Keratinocyte (primary cell): ENCODE measurements around the gene IRAK3. TPM values are rescaled to one million over a fixed set of nuclear protein-coding genes. Genes with fewer than 3 reads are reported as not detected.

Experiments
- DNase-seq: peaks from one replicate; pipeline ENCODE4 v3.0.0-alpha.2; 2011; ENCODE audit warnings: low read depth, missing footprints, low spot score
- FAIRE-seq: peaks from 2 replicates; lab custom pipeline; 2011; peaks lifted over from hg19 to GRCh38; lab: Jason Lieb, UNC
- H2AFZ ChIP-seq: 2 replicates; pipeline ENCODE4 v1.6.0; 2012; ENCODE audit warnings: low read length, control low read depth, inconsistent platforms; ENCODE audit not compliant: control insufficient read depth
- H3K27ac ChIP-seq: 2 replicates; pipeline ENCODE4 v1.5.1; 2011; ENCODE audit warnings: low read length; ENCODE audit not compliant: control insufficient read depth, insufficient read depth
- H3K27me3 ChIP-seq: 3 replicates; pipeline ENCODE4 v1.6.0; 2011; ENCODE audit warnings: low read length; ENCODE audit not compliant: control insufficient read depth, insufficient read depth; ENCODE audit errors: extremely low read depth
- H3K36me3 ChIP-seq, 2 experiments: 2 replicates in 1 of 2; 3 replicates in 1 of 2; pipeline ENCODE4 v1.5.1; 2011; ENCODE audit warnings: low read length in 2 of 2, mild to moderate bottlenecking in 1 of 2; ENCODE audit not compliant: control insufficient read depth in 2 of 2, insufficient read depth in 2 of 2; ENCODE audit errors: extremely low read depth in 1 of 2
- H3K4me1 ChIP-seq: 3 replicates; pipeline ENCODE4 v1.5.1; 2011; ENCODE audit warnings: low read length; ENCODE audit not compliant: control insufficient read depth, insufficient read depth; ENCODE audit errors: extremely low read depth
- H3K4me2 ChIP-seq: 3 replicates; pipeline ENCODE4 v1.6.0; 2011; ENCODE audit warnings: low read depth, low read length; ENCODE audit not compliant: control insufficient read depth, insufficient read depth; ENCODE audit errors: extremely low read depth
- H3K4me3 ChIP-seq, 3 experiments: fragments of 200-600 bp in 1 of 3; sonication (generic) in 1 of 3; 2 replicates in 2 of 3; 3 replicates in 1 of 3; pipeline ENCODE4 v1.5.1; 2011 to 2016; ENCODE audit warnings: low read length in 3 of 3, mild to moderate bottlenecking in 3 of 3, control low read depth in 2 of 3, inconsistent platforms in 1 of 3, low read depth in 1 of 3, mixed read lengths in 1 of 3, mixed run types in 1 of 3, moderate library complexity in 1 of 3; ENCODE audit not compliant: control insufficient read depth in 2 of 3, insufficient read depth in 2 of 3; ENCODE audit errors: extremely low read depth in 1 of 3
- H3K79me2 ChIP-seq: 2 replicates; pipeline ENCODE4 v1.6.0; 2012; ENCODE audit warnings: low read length; ENCODE audit not compliant: control insufficient read depth, insufficient read depth
- H3K9ac ChIP-seq: 3 replicates; pipeline ENCODE4 v1.6.0; 2011; ENCODE audit warnings: low read length; ENCODE audit not compliant: control insufficient read depth, insufficient read depth; ENCODE audit errors: extremely low read depth
- H3K9me1 ChIP-seq: 3 replicates; pipeline ENCODE4 v1.6.0; 2011; ENCODE audit warnings: low read length; ENCODE audit not compliant: control insufficient read depth, insufficient read depth; ENCODE audit errors: extremely low read depth
- H3K9me3 ChIP-seq: 2 replicates; pipeline ENCODE4 v1.5.1; 2012; ENCODE audit warnings: low read depth, low read length; ENCODE audit not compliant: control insufficient read depth
- H4K20me1 ChIP-seq: 3 replicates; pipeline ENCODE4 v1.6.0; 2011; ENCODE audit warnings: low read length; ENCODE audit not compliant: control insufficient read depth, insufficient read depth; ENCODE audit errors: extremely low read depth
- EZH2 ChIP-seq: IDR thresholded peaks from one replicate; pipeline ENCODE4 v1.6.1; 2012; ENCODE audit warnings: inconsistent platforms, mild to moderate bottlenecking, low read length, moderate library complexity
- dilution Hi-C: fragments of 300-500 bp; cut with MboI; formaldehyde crosslinking; loops from one replicate; pipeline ENCODE4 v1.7.0; 2020; ENCODE audit warnings: low sequenced_read_pairs; ENCODE audit not compliant: extremely low pct_ligation_motif_present
- polyA plus RNA-seq, 5 experiments: library from polyadenylated mRNA; depleted of rRNA in 3 of 5; stranded (reverse) in 3 of 5; stranded (forward) in 1 of 5; unstranded in 1 of 5; fragments of >200 nt; gene quantifications; 1 replicate in 1 of 5; 2 replicates in 3 of 5; 3 replicates in 1 of 5; pipeline versions ENCODE4 v1.2.1 to v1.2.3, GENCODE V29; 2011 to 2012; ENCODE audit warnings: missing spikeins in 2 of 5, low read depth in 1 of 5, low replicate concordance in 1 of 5
- TF ChIP-seq, protein P1 (sequence below), 3 experiments: IDR thresholded peaks in 1 of 3; conservative IDR thresholded peaks in 1 of 3; optimal IDR thresholded peaks in 1 of 3; 2 replicates in 2 of 3; 3 replicates in 1 of 3; pipeline versions ENCODE3 to v1.5.1; 2011; ENCODE audit warnings: low read length in 3 of 3, mild to moderate bottlenecking in 3 of 3, moderate library complexity in 2 of 3, control low read depth in 1 of 3, inconsistent platforms in 1 of 3; ENCODE audit not compliant: insufficient read depth in 2 of 3; ENCODE audit errors: extremely low read depth in 1 of 3

The IRAK3 gene
- polyA plus RNA-seq, 1 donor (not counting 4 experiments of a cell fraction or from before 2014, with no cell fraction given) = 0.07 TPM

- Histone ChIP-seq H3K9me3 (no peaks in the 10 kb centered on the region), H2AFZ (no peak overlapping the region), H3K79me2 (no peaks in the 10 kb centered on the region), H3K27ac (no peak overlapping the region), H3K9me1 (no peaks in the 10 kb centered on the region), H3K36me3 (no peaks in the 10 kb centered on the region), H3K4me2 (no peak overlapping the region), H4K20me1 (no peaks in the 10 kb centered on the region), H3K4me3 (no peak overlapping the region), H3K9ac (no peak overlapping the region), H3K4me1 (no peaks in the 10 kb centered on the region), H3K27me3 (peaks cover 10% of the 10 kb centered on the region)
- FAIRE-seq (no peak), DNase-seq (no peak)
- no peak for TF ChIP-seq EZH2
- TF ChIP-seq, protein P1, sequence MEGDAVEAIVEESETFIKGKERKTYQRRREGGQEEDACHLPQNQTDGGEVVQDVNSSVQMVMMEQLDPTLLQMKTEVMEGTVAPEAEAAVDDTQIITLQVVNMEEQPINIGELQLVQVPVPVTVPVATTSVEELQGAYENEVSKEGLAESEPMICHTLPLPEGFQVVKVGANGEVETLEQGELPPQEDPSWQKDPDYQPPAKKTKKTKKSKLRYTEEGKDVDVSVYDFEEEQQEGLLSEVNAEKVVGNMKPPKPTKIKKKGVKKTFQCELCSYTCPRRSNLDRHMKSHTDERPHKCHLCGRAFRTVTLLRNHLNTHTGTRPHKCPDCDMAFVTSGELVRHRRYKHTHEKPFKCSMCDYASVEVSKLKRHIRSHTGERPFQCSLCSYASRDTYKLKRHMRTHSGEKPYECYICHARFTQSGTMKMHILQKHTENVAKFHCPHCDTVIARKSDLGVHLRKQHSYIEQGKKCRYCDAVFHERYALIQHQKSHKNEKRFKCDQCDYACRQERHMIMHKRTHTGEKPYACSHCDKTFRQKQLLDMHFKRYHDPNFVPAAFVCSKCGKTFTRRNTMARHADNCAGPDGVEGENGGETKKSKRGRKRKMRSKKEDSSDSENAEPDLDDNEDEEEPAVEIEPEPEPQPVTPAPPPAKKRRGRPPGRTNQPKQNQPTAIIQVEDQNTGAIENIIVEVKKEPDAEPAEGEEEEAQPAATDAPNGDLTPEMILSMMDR (optimal IDR thresholded peaks at IDR 0.05 in 1 of 3, IDR thresholded peaks at IDR 0.05 in 1 of 3, conservative IDR thresholded peaks at IDR 0.05 in 1 of 3; ENCODE audit: extremely low read depth in 1 of 3, insufficient read depth in 2 of 3, low read length in 3 of 3) = no peak
- dilution Hi-C loops = no loop called here
These were observed 5.1 kb downstream of the IRAK3 start for GRCh38 chr12:66194122-66194521.

- TF ChIP-seq, protein P1 (optimal IDR thresholded peaks at IDR 0.05 in 1 of 3, IDR thresholded peaks at IDR 0.05 in 1 of 3, conservative IDR thresholded peaks at IDR 0.05 in 1 of 3; ENCODE audit: extremely low read depth in 1 of 3, insufficient read depth in 2 of 3, low read length in 3 of 3) = no peak
- TF ChIP-seq EZH2 = no peak
- Histone ChIP-seq H3K4me1 (no peaks in the 10 kb centered on the region), H2AFZ (no peak overlapping the region), H3K27ac (no peak overlapping the region), H3K9me1 (no peaks in the 10 kb centered on the region), H3K4me3 (no peak overlapping the region), H3K9me3 (no peaks in the 10 kb centered on the region), H3K9ac (no peak overlapping the region), H3K4me2 (no peak overlapping the region), H4K20me1 (no peaks in the 10 kb centered on the region), H3K27me3 (peaks cover 4% of the 10 kb centered on the region), H3K36me3 (no peaks in the 10 kb centered on the region), H3K79me2 (no peaks in the 10 kb centered on the region)
- dilution Hi-C loops = no loop called here
- FAIRE-seq = no peak
- no peak for DNase-seq
These were observed 6.2 kb downstream of the IRAK3 start for GRCh38 chr12:66195242-66195641.
